ES-I3 (cell line): Measurements from ENCODE around the gene FUNDC1.

Experiments
- H3K36me3 ChIP-seq: 2 replicates; pipeline ENCODE4 v1.6.1; 2013; ENCODE audit warnings: mild to moderate bottlenecking, low read length, control low read depth, moderate library complexity; ENCODE audit not compliant: insufficient read depth
- H3K4me1 ChIP-seq: 2 replicates; pipeline ENCODE4 v1.6.1; 2013; ENCODE audit warnings: mild to moderate bottlenecking, control low read depth, low read length; ENCODE audit not compliant: insufficient read depth
- H3K9ac ChIP-seq: 2 replicates; pipeline ENCODE4 v1.6.1; 2013; ENCODE audit warnings: low read depth, mild to moderate bottlenecking, low read length, moderate library complexity
- H3K9me3 ChIP-seq: 2 replicates; pipeline ENCODE4 v1.6.1; 2013; ENCODE audit warnings: mild to moderate bottlenecking, low read length, moderate library complexity; ENCODE audit not compliant: control insufficient read depth, insufficient read depth

The FUNDC1 gene

GRCh38 chrX:44506678-44507077, 36.0 kb downstream of the FUNDC1 start:
- no peaks in the 10 kb centered on the region; the same call in 1 of the 2 replicates for H3K36me3 ChIP-seq
- no peaks in the 10 kb centered on the region for H3K9me3 ChIP-seq
- H3K4me1 ChIP-seq, result peaks cover 11% of the 10 kb centered on the region
- no peak overlapping the region for H3K9ac ChIP-seq

- no peaks in the 10 kb centered on the region for H3K9me3 ChIP-seq
- peaks cover 11% of the 10 kb centered on the region for H3K4me1 ChIP-seq
- no peak overlapping the region for H3K9ac ChIP-seq
- H3K36me3 ChIP-seq, result no peaks in the 10 kb centered on the region; the same call in 1 of the 2 replicates
These were observed 39.1 kb downstream of the FUNDC1 start for GRCh38 chrX:44503560-44503959.

GRCh38 chrX:44495091-44495490, 47.6 kb downstream of the FUNDC1 start:
- H3K36me3 ChIP-seq, result no peaks in the 10 kb centered on the region
- no peak overlapping the region for H3K9ac ChIP-seq
- no peaks in the 10 kb centered on the region for H3K9me3 ChIP-seq
- H3K4me1 ChIP-seq, result no peaks in the 10 kb centered on the region

GRCh38 chrX:44494357-44494756, 48.3 kb downstream of the FUNDC1 start:
- Histone ChIP-seq H3K36me3 (no peaks in the 10 kb centered on the region), H3K9me3 (no peaks in the 10 kb centered on the region), H3K4me1 (no peaks in the 10 kb centered on the region), H3K9ac (no peak overlapping the region)

GRCh38 chrX:44489515-44489914, 53.1 kb downstream of the FUNDC1 start:
- H3K4me1 ChIP-seq, result no peaks in the 10 kb centered on the region
- no peak overlapping the region for H3K9ac ChIP-seq
- no peaks in the 10 kb centered on the region for H3K9me3 ChIP-seq
- H3K36me3 ChIP-seq, result no peaks in the 10 kb centered on the region

GRCh38 chrX:44484607-44485146, 58.0 kb downstream of the FUNDC1 start:
- Histone ChIP-seq H3K9me3 (no peaks in the 10 kb centered on the region), H3K9ac (no peak overlapping the region), H3K4me1 (no peaks in the 10 kb centered on the region), H3K36me3 (no peaks in the 10 kb centered on the region)

GRCh38 chrX:44483965-44484606, 58.6 kb downstream of the FUNDC1 start:
- H3K4me1 ChIP-seq, result no peaks in the 10 kb centered on the region
- no peaks in the 10 kb centered on the region for H3K36me3 ChIP-seq
- no peak overlapping the region for H3K9ac ChIP-seq
- H3K9me3 ChIP-seq, result no peaks in the 10 kb centered on the region

- Histone ChIP-seq H3K9ac (no peak overlapping the region), H3K9me3 (no peaks in the 10 kb centered on the region), H3K4me1 (no peaks in the 10 kb centered on the region), H3K36me3 (no peaks in the 10 kb centered on the region)
These were observed 60.1 kb downstream of the FUNDC1 start for GRCh38 chrX:44482575-44482974.

- no peaks in the 10 kb centered on the region for H3K4me1 ChIP-seq
- no peaks in the 10 kb centered on the region for H3K9me3 ChIP-seq
- H3K36me3 ChIP-seq, result no peaks in the 10 kb centered on the region
- H3K9ac ChIP-seq, result no peak overlapping the region
These were observed 62.1 kb downstream of the FUNDC1 start for GRCh38 chrX:44480591-44480990.

- H3K36me3 ChIP-seq, result no peaks in the 10 kb centered on the region
- no peaks in the 10 kb centered on the region for H3K4me1 ChIP-seq
- no peak overlapping the region for H3K9ac ChIP-seq
- H3K9me3 ChIP-seq, result no peaks in the 10 kb centered on the region
These were observed 68.2 kb downstream of the FUNDC1 start for GRCh38 chrX:44474410-44474809.
